Endothelial cell of umbilical vein (primary cell): ENCODE measurements around the gene SSH2. TPM values are rescaled to one million over a fixed set of nuclear protein-coding genes. Genes with fewer than 3 reads are reported as not detected.

Experiments used
- BruUV-seq: library from RNA; stranded (reverse); fragments of 400-500 nt; replicated peaks from 2 replicates; lab custom pipeline; 2021; lab: Mats Ljungman, UMichigan
- CTCF ChIA-PET: fragments of 300-600, 350-600 bp; sonication (Branson Sonifier 250); formaldehyde crosslinking; loops from one replicate; lab custom pipeline; 2021; ENCODE audit warnings: antibody characterized with exemption, inconsistent platforms; lab: Charles Lee
- POLR2A ChIA-PET: fragments of 300-600, 350-600 bp; sonication (Branson Sonifier 250); formaldehyde crosslinking; loops from one replicate; lab custom pipeline; 2021; ENCODE audit warnings: antibody characterized with exemption, inconsistent platforms; lab: Charles Lee
- DNase-seq: peaks from one replicate; pipeline ENCODE4 v3.0.0-alpha.2; 2011; ENCODE audit warnings: low read depth, low spot score
- FAIRE-seq: peaks from 2 replicates; lab custom pipeline; 2011; peaks lifted over from hg19 to GRCh38; lab: Jason Lieb, UNC
- H2AFZ ChIP-seq: 2 replicates; pipeline ENCODE4 v1.6.0; 2012; ENCODE audit warnings: low read depth, low read length, control low read depth, inconsistent platforms
- H3K27ac ChIP-seq: 2 replicates; pipeline ENCODE4 v1.5.1; 2011; ENCODE audit warnings: low read depth, mild to moderate bottlenecking, control low read depth, low read length, moderate library complexity; ENCODE audit not compliant: insufficient read depth
- H3K27me3 ChIP-seq, 2 experiments: 2 replicates each; pipeline versions ENCODE4 v1.6.0 to v1.6.1; 2011; ENCODE audit warnings: low read length in 2 of 2, mixed read lengths in 1 of 2; ENCODE audit not compliant: control insufficient read depth in 2 of 2, insufficient read depth in 2 of 2
- H3K36me3 ChIP-seq, 2 experiments: 2 replicates in 1 of 2; 3 replicates in 1 of 2; pipeline ENCODE4 v1.5.1; 2011; ENCODE audit warnings: low read length in 2 of 2, mild to moderate bottlenecking in 1 of 2, moderate library complexity in 1 of 2; ENCODE audit not compliant: control insufficient read depth in 2 of 2, insufficient read depth in 2 of 2; ENCODE audit errors: extremely low read depth in 1 of 2
- H3K4me1 ChIP-seq: 3 replicates; pipeline ENCODE4 v1.5.1; 2011; ENCODE audit warnings: mild to moderate bottlenecking, low read length; ENCODE audit not compliant: control insufficient read depth, insufficient read depth; ENCODE audit errors: extremely low read depth
- H3K4me2 ChIP-seq: 2 replicates; pipeline ENCODE4 v1.6.1; 2011; ENCODE audit warnings: low read length, control low read depth, mixed read lengths; ENCODE audit not compliant: insufficient read depth
- H3K4me3 ChIP-seq, 3 experiments: fragments of 200-600 bp in 1 of 3; sonication (generic), shearing (Covaris generic) in 1 of 3; replicated peaks in 1 of 3; 2 replicates each; pipeline ENCODE4 v1.5.1; 2011 to 2016; ENCODE audit warnings: control low read depth in 3 of 3, low read length in 3 of 3, mild to moderate bottlenecking in 2 of 3, inconsistent platforms in 1 of 3, low read depth in 1 of 3, moderate library complexity in 1 of 3; ENCODE audit not compliant: insufficient read depth in 1 of 3
- H3K79me2 ChIP-seq: 2 replicates; pipeline ENCODE4 v1.6.0; 2012; ENCODE audit warnings: low read length, inconsistent platforms; ENCODE audit not compliant: control insufficient read depth, insufficient read depth
- H3K9ac ChIP-seq: replicated peaks from 2 replicates; pipeline ENCODE3; 2011; ENCODE audit warnings: low read length, control low read depth; ENCODE audit not compliant: insufficient read depth; ENCODE audit errors: extremely low read depth
- H3K9me1 ChIP-seq: replicated peaks from 3 replicates; pipeline ENCODE4 v1.6.0; 2011; ENCODE audit warnings: mild to moderate bottlenecking, low read length; ENCODE audit not compliant: control insufficient read depth, insufficient read depth; ENCODE audit errors: extremely low read depth
- H3K9me3 ChIP-seq: replicated peaks from 2 replicates; pipeline ENCODE4 v1.5.1; 2012; ENCODE audit warnings: low read length, inconsistent platforms; ENCODE audit not compliant: control insufficient read depth, insufficient read depth
- H4K20me1 ChIP-seq: replicated peaks from 2 replicates; pipeline ENCODE3; 2011; ENCODE audit warnings: mild to moderate bottlenecking, low read length; ENCODE audit not compliant: control insufficient read depth, insufficient read depth; ENCODE audit errors: extremely low read depth
- CTCF ChIP-seq, 2 donors: IDR thresholded peaks; 1 replicate in 1 of 2; 2 replicates in 1 of 2; pipeline ENCODE4 v1.5.1; 2011; ENCODE audit warnings: low read length in 2 of 2, mild to moderate bottlenecking in 2 of 2, moderate library complexity in 2 of 2, control low read depth in 1 of 2, inconsistent platforms in 1 of 2, low read depth in 1 of 2; ENCODE audit not compliant: insufficient read depth in 1 of 2; ENCODE audit errors: extremely low read depth in 1 of 2
- EZH2 ChIP-seq: IDR thresholded peaks from 2 replicates; pipeline ENCODE4 v1.6.1; 2012; ENCODE audit warnings: borderline replicate concordance, low read depth, mild to moderate bottlenecking, moderate library complexity, low read length, inconsistent platforms; ENCODE audit not compliant: severe bottlenecking
- FOS ChIP-seq: IDR thresholded peaks from 2 replicates; pipeline ENCODE4 v1.6.1; 2011; ENCODE audit warnings: mild to moderate bottlenecking, low read length, moderate library complexity, borderline replicate concordance; ENCODE audit not compliant: insufficient read depth
- GATA2 ChIP-seq: IDR thresholded peaks from 2 replicates; pipeline ENCODE4 v1.7.0; 2011; ENCODE audit warnings: low read depth, mild to moderate bottlenecking, moderate library complexity, mixed read lengths, low read length; ENCODE audit not compliant: insufficient read length, insufficient read depth
- JUN ChIP-seq: IDR thresholded peaks from 2 replicates; pipeline ENCODE4 v1.6.1; 2011; ENCODE audit warnings: borderline replicate concordance, low read depth; ENCODE audit not compliant: insufficient read length, insufficient read depth
- MAX ChIP-seq: IDR thresholded peaks from 2 replicates; pipeline ENCODE4 v1.6.1; 2011; ENCODE audit not compliant: insufficient read depth, insufficient read length
- MYC ChIP-seq: IDR thresholded peaks from one replicate; pipeline ENCODE4 v1.6.1; 2011; ENCODE audit warnings: mild to moderate bottlenecking, low read depth, low read length
- POLR2A ChIP-seq: IDR thresholded peaks from 2 replicates; pipeline ENCODE4 v1.6.1; 2012; ENCODE audit warnings: low read depth, mild to moderate bottlenecking, control low read depth, low read length
- POLR2AphosphoS5 ChIP-seq: IDR thresholded peaks from 2 replicates; pipeline ENCODE4 v1.6.1; 2012; ENCODE audit warnings: low read depth, mild to moderate bottlenecking, control low read depth, low read length, moderate library complexity; ENCODE audit not compliant: insufficient read depth
- dilution Hi-C: fragments of 300-500 bp; cut with MboI; formaldehyde crosslinking; loops from one replicate; pipeline ENCODE4 v1.15.0; 2019; ENCODE audit warnings: low sequenced_read_pairs; ENCODE audit not compliant: extremely low pct_ligation_motif_present
- intact Hi-C: fragments of 100-400 bp; cut with micrococcal nuclease; formaldehyde crosslinking; loops from one replicate; pipeline ENCODE4 v1.10.0; 2022
- polyA plus RNA-seq, 4 experiments: library from polyadenylated mRNA; depleted of rRNA in 3 of 4; stranded (reverse) in 3 of 4; unstranded in 1 of 4; fragments of >200 nt; gene quantifications; 2 replicates each; pipeline versions ENCODE4 v1.2.1 to v1.2.3, GENCODE V29; 2011 to 2012; ENCODE audit warnings: missing spikeins in 1 of 4
- total RNA-seq: library from RNA; stranded (reverse); gene quantifications from 2 replicates; pipeline ENCODE4 v1.2.3, GENCODE V29; 2021

SSH2 gene
- total and polyA plus RNA-seq, 2 donors (not counting 3 experiments of a cell fraction or from before 2014, with no cell fraction given), result 24.6 to 60.9 TPM

- POLR2A ChIA-PET, result no interaction called here
- dilution Hi-C loops, result no loop called here
- Histone ChIP-seq H4K20me1 (no peaks in the 10 kb centered on the region), H2AFZ (no peak overlapping the region), H3K27me3 (no peaks in the 10 kb centered on the region), H3K4me1 (peaks cover 20% of the 10 kb centered on the region), H3K79me2 (peaks cover 14% of the 10 kb centered on the region), H3K36me3 (no peaks in the 10 kb centered on the region), H3K9me1 (peaks cover 2% of the 10 kb centered on the region), H3K4me2 (no peak overlapping the region), H3K4me3 (no peak overlapping the region), H3K27ac (no peak overlapping the region), H3K9me3 (no peaks in the 10 kb centered on the region), H3K9ac (no peak overlapping the region)
- intact Hi-C loops, result no loop called here
- TF ChIP-seq JUN (no peak), MYC (no peak), POLR2AphosphoS5 (no peak), FOS (no peak), CTCF (IDR thresholded peaks at IDR 0.05; ENCODE audit: extremely low read depth in 1 of 2, insufficient read depth in 1 of 2, low read depth in 1 of 2, low read length in 2 of 2) (no peak), POLR2A (no peak), MAX (no peak), GATA2 (no peak), EZH2 (no peak)
- DNase-seq (no peak), FAIRE-seq (no peak)
- CTCF ChIA-PET, result interaction anchor here (1.0 to 2.4 kb wide), 5 partner anchors 10 to 108 kb away, joined by 3 to 9 read pairs (median 5); no protein-coding TSS in a partner anchor
- BruUV-seq, result no TSS peak
Observed at GRCh38 chr17:29747660-29748059, 182.4 kb downstream of the SSH2 start.
